Transverse colon (tissue), 4 donors: ENCODE data around the gene NT5DC1. TPM values are rescaled to one million over a fixed set of nuclear protein-coding genes. Genes with fewer than 3 reads are reported as not detected.
A peak's percentile ranks its signal among the peaks of the same experiment; 100 is the strongest.

Source experiments
- DNase-seq: peaks from one replicate; pipeline ENCODE4 v3.0.0-alpha.2; 2019
- H3K27ac ChIP-seq, 4 donors: fragments of 200-600 bp; sonication (generic); 2 replicates each; pipeline ENCODE4 v1.5.1; 2016 to 2018; ENCODE audit warnings: inconsistent platforms in 4 of 4
- H3K27me3 ChIP-seq: fragments of 200-600 bp; sonication (generic); 2 replicates; pipeline ENCODE4 v1.5.1; 2017; ENCODE audit warnings: inconsistent platforms
- H3K36me3 ChIP-seq, 4 donors: fragments of 200-600 bp; sonication (generic); 2 replicates each; pipeline ENCODE4 v1.5.1; 2017 to 2019; ENCODE audit warnings: inconsistent platforms in 4 of 4
- H3K4me1 ChIP-seq, 4 donors: fragments of 200-600 bp; sonication (generic); 2 replicates each; pipeline ENCODE4 v1.5.1; 2017 to 2020; ENCODE audit warnings: inconsistent platforms in 4 of 4
- H3K4me3 ChIP-seq, 4 donors: fragments of 200-600 bp; sonication (generic); 1 replicate in 1 of 4; 2 replicates in 3 of 4; pipeline versions ENCODE4 v1.5.1 to v1.6.1; 2017 to 2019; ENCODE audit warnings: inconsistent platforms in 4 of 4
- H3K9me3 ChIP-seq, 2 donors: fragments of 200-600 bp; sonication (generic); 2 replicates each; pipeline ENCODE4 v1.5.1; 2017 to 2019; ENCODE audit warnings: inconsistent platforms in 2 of 2
- CTCF ChIP-seq, 5 experiments: fragments of 200-600 bp in 3 of 5; fragments of 450-650 bp in 2 of 5; sonication (generic) in 3 of 5; IDR thresholded peaks; 1 replicate in 2 of 5; 2 replicates in 3 of 5; pipeline ENCODE4 v1.5.1; 2016 to 2017; ENCODE audit warnings: antibody characterized with exemption in 5 of 5, inconsistent platforms in 3 of 5, mild to moderate bottlenecking in 2 of 5, moderate library complexity in 1 of 5
- EP300 ChIP-seq: sonication (generic); formaldehyde crosslinking; IDR thresholded peaks from one replicate; pipeline ENCODE4 v1.6.1; 2017; ENCODE audit warnings: antibody characterized with exemption, low read depth
- POLR2A ChIP-seq: fragments of 450-650 bp; IDR thresholded peaks from one replicate; pipeline ENCODE4 v1.6.1; 2016; ENCODE audit warnings: antibody characterized with exemption, mild to moderate bottlenecking, moderate library complexity
- POLR2AphosphoS5 ChIP-seq, 3 donors: sonication (generic); formaldehyde crosslinking; IDR thresholded peaks; one replicate each; pipeline ENCODE4 v1.6.1; 2016; ENCODE audit warnings: antibody characterized with exemption in 3 of 3
- WGBS, 2 donors: methylation state at CpG; one replicate each; pipeline ENCODE4 v1.1.5; 2018; ENCODE audit warnings: low coverage in 1 of 2; 5-methylcytosine and 5-hydroxymethylcytosine counted together
- in situ Hi-C, 4 donors: fragments of 200-750 bp; cut with MboI; loops; one replicate each; pipeline versions ENCODE4 v1.15.0 to v1.15.1; 2017; ENCODE audit warnings: low sequenced_read_pairs in 3 of 4, low pct_ligation_motif_present in 1 of 4, low pct_unique_long_range_greater_than_20kb in 1 of 4
- intact Hi-C: fragments of 100-400 bp; cut with DNase I; formaldehyde crosslinking; loops from one replicate; pipeline ENCODE4 v1.15.1; 2023; ENCODE audit warnings: low total_unique reads
- total RNA-seq, 4 donors: library from RNA; depleted of rRNA; stranded (reverse); fragments of >200 nt; gene quantifications; one replicate each; pipeline ENCODE4 v1.1.0, GENCODE V29; 2016

The NT5DC1 gene
- total RNA-seq, 4 donors from 2014 or later = 5.4 to 18.6 (median 12.4) TPM

- TF ChIP-seq POLR2AphosphoS5 (IDR thresholded peaks at IDR 0.05) (no peak), CTCF (IDR thresholded peaks at IDR 0.05) (no peak), POLR2A (no peak), EP300 (no peak)
- WGBS, 2 donors = 66 to 89% methylated on average over 8 to 17 of the region's 17 CpGs
- H3K36me3 ChIP-seq = no peaks in the 10 kb centered on the region
- no peaks in the 10 kb centered on the region for H3K4me1 ChIP-seq
- H3K27me3 ChIP-seq = no peaks in the 10 kb centered on the region
- H3K27ac ChIP-seq = peak overlapping the region in 1 of 4 donors; percentile 6
- in situ Hi-C loops = no loop called here
- peak; percentile 65 for DNase-seq
- H3K4me3 ChIP-seq = no peak overlapping the region
- no peaks in the 10 kb centered on the region for H3K9me3 ChIP-seq
- intact Hi-C loops = no loop called here
These were observed 128.7 kb downstream of the NT5DC1 start for GRCh38 chr6:116229287-116229913.

GRCh38 chr6:116234689-116235088 lies 134.0 kb downstream of the NT5DC1 start:
- H3K9me3 ChIP-seq = no peaks in the 10 kb centered on the region
- H3K36me3 ChIP-seq = peaks cover 0 to 8% (median 1%) of the 10 kb centered on the region in 4 donors
- H3K27ac ChIP-seq = no peak overlapping the region
- no peaks in the 10 kb centered on the region for H3K4me1 ChIP-seq
- TF ChIP-seq EP300 (no peak), POLR2A (no peak), POLR2AphosphoS5 (IDR thresholded peaks at IDR 0.05) (no peak), CTCF (IDR thresholded peaks at IDR 0.05) (no peak)
- 58 to 82% methylated on average over 3 of the region's 3 CpGs for WGBS, 2 donors
- H3K27me3 ChIP-seq = no peaks in the 10 kb centered on the region
- in situ Hi-C loops (no loop called here), intact Hi-C loops (no loop called here)
- no peak overlapping the region for H3K4me3 ChIP-seq
- no peak for DNase-seq

GRCh38 chr6:116238083-116238482 lies 137.4 kb downstream of the NT5DC1 start:
- DNase-seq = no peak
- in situ Hi-C loops = no loop called here
- Histone ChIP-seq H3K27ac (no peak overlapping the region), H3K27me3 (no peaks in the 10 kb centered on the region), H3K36me3 (peaks cover 0 to 9% (median 4%) of the 10 kb centered on the region in 4 donors), H3K9me3 (no peaks in the 10 kb centered on the region), H3K4me1 (no peaks in the 10 kb centered on the region), H3K4me3 (no peak overlapping the region)
- intact Hi-C loops = no loop called here
- no peak for TF ChIP-seq POLR2A
- TF ChIP-seq POLR2AphosphoS5 (IDR thresholded peaks at IDR 0.05) = no peak
- TF ChIP-seq CTCF (IDR thresholded peaks at IDR 0.05) = no peak
- no peak for TF ChIP-seq EP300
- WGBS, 2 donors = 75 to 79% methylated on average over 2 of the region's 2 CpGs

- DNase-seq = no peak
- intact Hi-C loops = no loop called here
- no peaks in the 10 kb centered on the region for H3K9me3 ChIP-seq
- TF ChIP-seq EP300 = no peak
- TF ChIP-seq POLR2AphosphoS5 (IDR thresholded peaks at IDR 0.05) = no peak
- no peak for TF ChIP-seq CTCF (IDR thresholded peaks at IDR 0.05)
- no peak for TF ChIP-seq POLR2A
- peaks cover 0 to 5% (median under 1%) of the 10 kb centered on the region in 4 donors for H3K4me1 ChIP-seq
- in situ Hi-C loops = no loop called here
- 100% methylated on average over 2 of the region's 2 CpGs; no CpG with 5 or more reads in 1 of the 2 donors for WGBS, 2 donors
- no peak overlapping the region for H3K4me3 ChIP-seq
- no peak overlapping the region for H3K27ac ChIP-seq
- H3K36me3 ChIP-seq = peaks cover 0 to 9% (median 4%) of the 10 kb centered on the region in 4 donors
- H3K27me3 ChIP-seq = no peaks in the 10 kb centered on the region
These were observed 138.6 kb downstream of the NT5DC1 start for GRCh38 chr6:116239256-116239655.
